HK-2 (cell line): Measurements from ENCODE around the gene NDEL1.
A peak's percentile ranks its signal among the peaks of the same experiment; 100 is the strongest.

Experiments used
- DNase-seq: peaks from one replicate; pipeline ENCODE4 v3.0.0-alpha.2; 2018; ENCODE audit not compliant: unreplicated experiment

NDEL1 gene

DNA sequence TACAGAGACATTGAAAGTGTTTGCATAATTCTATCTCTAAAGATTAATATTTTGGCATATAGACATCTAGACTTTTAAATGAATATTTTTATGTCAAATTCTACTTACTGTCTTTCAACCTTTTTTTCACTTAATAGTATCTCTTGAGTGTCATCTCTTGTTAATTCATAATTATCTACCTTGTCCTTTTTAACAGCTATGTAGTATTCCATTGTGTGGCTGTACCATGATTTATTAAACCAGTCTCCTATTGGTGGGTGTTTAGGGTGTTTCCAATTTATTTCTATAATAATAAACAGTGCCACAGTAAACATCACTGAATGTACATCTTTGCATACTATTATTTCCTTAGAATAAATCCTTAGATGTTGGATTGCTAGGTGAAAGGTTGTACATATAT is 21.7 kb upstream of the NDEL1 start:
- no peak for DNase-seq

DNA sequence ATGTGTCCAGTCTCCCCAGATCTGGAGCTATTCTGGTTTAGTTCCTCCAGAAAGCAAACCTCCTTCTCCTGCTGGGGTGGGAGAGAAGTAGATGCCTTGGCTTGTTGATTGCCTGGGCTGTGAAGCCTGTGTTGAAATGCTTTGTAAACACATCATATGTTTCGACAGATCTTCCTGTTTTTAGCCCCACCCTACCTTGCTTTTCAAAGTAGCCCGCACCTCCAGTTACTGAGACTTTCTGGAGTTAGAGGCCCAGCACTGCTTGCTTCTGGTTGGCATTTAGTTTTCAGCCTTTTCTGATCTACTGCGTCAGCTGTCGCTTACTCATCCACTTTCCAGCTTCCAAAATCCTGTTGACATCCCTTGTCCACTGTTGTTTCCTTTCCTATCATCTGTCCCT is 17.9 kb upstream of the NDEL1 start:
- DNase-seq: no peak

DNA sequence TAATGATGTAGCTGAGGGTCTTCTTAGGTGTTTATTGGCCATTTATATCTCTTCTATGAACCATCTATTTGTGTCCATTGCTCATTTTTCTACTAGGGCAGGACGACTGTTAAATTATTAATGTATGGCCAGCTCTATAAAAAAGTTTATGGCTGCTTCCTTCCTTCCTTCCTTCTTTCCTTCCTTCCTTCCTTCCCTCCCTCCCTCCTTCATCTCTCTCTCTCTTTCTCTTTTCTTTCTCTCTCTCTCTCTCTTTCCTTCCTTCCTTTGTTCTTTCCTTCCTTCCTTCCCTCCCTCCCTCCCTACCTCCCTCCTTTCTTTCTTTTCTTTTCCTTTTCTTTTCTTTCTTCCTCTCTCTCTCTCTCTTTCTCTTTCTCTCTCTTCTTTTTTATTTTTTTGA is 17.2 kb upstream of the NDEL1 start:
- DNase-seq: no peak

DNA sequence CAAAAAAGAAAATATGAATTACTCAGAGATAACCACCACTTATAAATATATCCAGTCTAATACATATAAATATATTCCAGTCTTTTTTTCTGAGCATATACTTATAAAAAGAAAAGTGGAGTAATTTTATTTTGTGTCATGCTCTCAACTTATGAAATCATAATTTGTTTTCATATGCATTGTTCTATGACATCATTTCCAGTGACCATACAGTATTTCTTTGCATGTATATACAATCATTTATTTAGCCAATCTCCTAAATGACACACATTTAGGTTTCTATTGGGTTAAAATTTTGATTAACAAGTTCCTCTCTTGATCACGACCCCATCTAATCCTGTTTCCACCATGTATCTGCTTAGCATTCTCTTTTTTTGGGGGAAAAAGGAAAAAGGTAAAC is 16.4 kb upstream of the NDEL1 start:
- no peak for DNase-seq

GRCh38 chr17:8420041-8420934 is 15.4 kb upstream of the NDEL1 start:
- no peak for DNase-seq

DNA sequence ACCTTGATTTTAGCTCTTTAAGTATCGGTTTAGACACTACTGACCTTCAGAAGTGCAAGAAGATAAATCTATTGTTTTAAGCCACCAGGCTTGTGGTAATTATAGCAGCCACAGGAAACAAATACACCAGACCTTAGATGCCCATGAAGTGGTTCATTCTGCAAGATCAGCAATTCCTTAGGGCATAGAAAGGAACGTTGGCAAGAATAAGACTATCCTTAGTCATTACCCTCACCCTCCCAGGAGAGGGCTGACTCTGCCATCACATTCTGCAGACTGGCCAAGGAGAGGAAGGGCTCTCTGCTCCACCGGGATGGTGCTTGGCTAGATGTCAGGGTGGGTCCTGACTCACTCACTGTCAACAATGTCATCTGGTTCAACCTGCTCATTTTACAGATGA is 14.1 kb upstream of the NDEL1 start:
- no peak for DNase-seq

- DNase-seq: no peak
Observed at GRCh38 chr17:8426094-8426720, 9.5 kb upstream of the NDEL1 start.

DNA sequence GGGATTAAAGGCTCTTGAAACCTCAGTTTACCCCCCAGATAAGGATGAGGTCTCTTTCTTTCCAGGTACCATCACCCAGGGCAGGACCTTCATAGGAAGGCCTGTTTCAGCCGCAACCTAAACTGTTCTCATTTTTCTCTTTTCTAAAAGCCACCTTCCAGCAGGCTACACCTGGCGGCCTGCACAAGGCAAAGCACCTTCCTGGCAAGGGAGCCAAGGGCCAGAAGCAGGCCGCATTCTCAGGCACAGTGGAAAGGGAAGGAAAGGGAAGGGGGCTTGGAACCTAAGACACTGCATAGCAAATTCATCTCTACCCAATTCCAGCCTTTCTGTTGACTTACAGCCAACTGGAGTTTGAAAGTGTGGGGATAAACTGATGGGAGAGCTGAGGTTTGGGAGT is 8.9 kb upstream of the NDEL1 start:
- DNase-seq: no peak

- no peak for DNase-seq
Observed at GRCh38 chr17:8430966-8431365, 4.7 kb upstream of the NDEL1 start.

DNA sequence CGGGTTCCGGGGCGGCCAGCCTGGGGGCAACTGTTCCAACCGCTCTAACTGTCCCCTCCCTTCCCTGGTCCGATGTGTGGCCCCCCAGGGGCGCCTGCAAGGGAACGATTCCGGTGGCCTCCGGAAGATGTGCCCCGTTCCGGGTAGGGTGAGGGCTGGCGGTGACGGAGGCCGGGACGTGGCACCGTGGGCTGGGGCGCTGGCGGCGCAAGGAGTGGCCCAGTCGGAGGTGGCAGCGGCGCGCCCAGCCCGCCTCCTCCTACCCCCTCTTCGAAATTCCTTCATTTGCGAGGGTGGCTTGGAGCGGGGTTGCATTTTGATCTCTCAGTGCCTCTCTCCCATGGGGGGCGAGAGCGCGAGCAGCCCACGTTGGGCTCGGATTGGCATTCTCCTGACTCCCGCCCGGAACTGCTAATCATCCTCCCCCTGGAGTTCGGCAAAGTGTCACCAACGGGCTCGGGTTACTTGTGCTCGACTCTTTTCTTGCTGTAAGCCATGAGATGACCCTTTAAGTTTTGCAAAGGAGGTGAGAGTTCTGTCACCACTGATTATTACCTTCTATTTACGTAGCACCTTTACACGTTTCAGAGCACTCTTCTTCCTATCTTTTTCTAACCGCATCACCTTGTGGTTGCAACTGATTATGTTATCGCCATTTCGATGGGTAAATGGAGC is 622 bp downstream of the NDEL1 start:
- DNase-seq: peak; percentile 56

- no peak for DNase-seq
Observed at GRCh38 chr17:8436844-8437171, 1.1 kb downstream of the NDEL1 start.

DNA sequence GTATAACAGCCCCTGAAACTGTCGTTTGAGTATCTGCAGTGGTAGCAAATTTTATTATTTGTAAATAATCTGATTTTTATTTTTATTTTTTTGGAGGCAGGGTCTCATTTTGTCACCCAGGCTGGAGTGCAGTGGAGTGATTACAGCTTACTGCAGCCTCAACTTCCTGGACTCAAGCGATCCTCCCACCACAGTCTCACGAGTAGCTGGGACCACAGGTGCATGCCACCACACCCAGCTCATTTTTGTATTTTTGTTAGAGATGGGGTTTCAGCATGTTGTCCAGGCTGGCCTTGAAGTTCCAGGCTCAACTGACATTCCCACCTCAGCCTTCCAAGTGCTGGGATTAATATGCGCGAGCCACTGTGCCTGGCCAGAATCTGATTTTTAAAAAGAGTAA is 2.8 kb downstream of the NDEL1 start:
- no peak for DNase-seq

DNA sequence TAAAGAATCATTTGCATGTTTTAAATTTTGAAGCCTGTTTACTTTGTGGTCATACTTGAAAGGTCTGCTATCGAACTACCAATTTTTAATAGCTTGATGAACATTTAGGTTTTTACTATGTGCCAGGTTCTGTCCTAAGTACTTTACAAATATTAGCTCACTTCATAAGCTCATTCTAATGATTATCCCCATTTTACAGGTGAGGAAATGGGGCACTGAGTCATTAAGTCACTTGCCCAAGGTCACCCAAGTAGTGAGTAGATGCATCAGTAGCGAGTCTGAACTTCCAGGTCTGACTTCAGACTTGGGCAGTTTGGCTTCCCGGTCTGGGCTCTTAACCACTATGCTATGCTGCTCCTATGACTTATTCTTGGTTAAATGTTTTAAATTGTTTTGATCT is 4.0 kb downstream of the NDEL1 start:
- DNase-seq: no peak

- DNase-seq: no peak
Observed at GRCh38 chr17:8441690-8442089, 6.0 kb downstream of the NDEL1 start.

GRCh38 chr17:8442310-8442709 is 6.6 kb downstream of the NDEL1 start:
- no peak for DNase-seq

GRCh38 chr17:8443756-8444155 is 8.1 kb downstream of the NDEL1 start:
- DNase-seq: no peak

GRCh38 chr17:8444494-8444893 is 8.8 kb downstream of the NDEL1 start:
- DNase-seq: no peak

GRCh38 chr17:8445536-8445935 is 9.9 kb downstream of the NDEL1 start:
- DNase-seq: no peak

DNA sequence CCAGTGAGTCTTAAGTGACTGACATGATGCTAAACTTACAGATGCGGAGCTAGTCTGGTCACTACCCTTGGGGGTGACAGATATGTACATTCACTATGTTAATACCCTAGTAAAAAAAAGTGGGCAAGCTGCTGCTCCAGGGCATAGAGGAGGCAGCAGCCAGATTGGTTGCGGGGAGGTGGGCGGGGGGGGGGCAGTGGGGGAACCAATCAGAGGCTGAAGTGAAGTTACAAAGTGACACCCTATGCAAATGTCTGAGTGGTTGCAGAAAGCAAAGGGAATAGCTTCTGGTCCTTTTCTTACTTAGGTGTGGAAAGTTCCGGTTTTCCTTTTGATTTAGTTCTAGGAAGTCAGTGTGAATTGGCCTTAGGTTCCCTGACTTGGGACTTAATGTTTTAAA is 12.1 kb downstream of the NDEL1 start:
- DNase-seq: no peak

- no peak for DNase-seq
Observed at GRCh38 chr17:8448310-8448709, 12.6 kb downstream of the NDEL1 start.

GRCh38 chr17:8451933-8452614 is 16.4 kb downstream of the NDEL1 start:
- DNase-seq: no peak

DNA sequence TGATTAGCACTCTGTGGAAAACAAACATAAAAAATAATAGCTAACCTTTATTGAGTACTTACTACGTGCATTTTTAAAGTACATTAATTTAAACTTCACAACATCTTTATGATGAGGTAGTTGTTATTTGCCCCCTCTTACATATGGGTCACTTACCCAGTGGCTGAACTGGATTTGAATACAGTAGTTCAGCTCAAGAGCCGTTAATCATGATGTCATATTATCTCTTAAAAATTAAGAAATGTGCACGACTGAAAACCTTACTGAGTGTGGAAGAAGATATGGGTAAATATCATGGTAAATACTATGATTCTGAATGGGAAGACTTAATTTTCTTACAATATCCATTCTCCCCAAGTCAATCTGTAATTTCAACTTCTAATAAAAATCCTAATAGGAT is 17.6 kb downstream of the NDEL1 start:
- DNase-seq: no peak
